Activated T-cell treated with anti-CD3 and anti-CD28 coated beads for 48 hours (primary cell): ENCODE data around the gene RNF207.

ENCODE experiments used
- DNase-seq: peaks from one replicate; pipeline ENCODE4 v3.0.0-alpha.2; 2020; ENCODE audit warnings: low read depth

Gene RNF207

GRCh38 chr1:6174621-6175410 is 31.1 kb upstream of the RNF207 start:
- no peak for DNase-seq

GRCh38 chr1:6175411-6175828 is 30.5 kb upstream of the RNF207 start:
- no peak for DNase-seq

GRCh38 chr1:6176779-6177178 is 29.1 kb upstream of the RNF207 start:
- no peak for DNase-seq

DNA sequence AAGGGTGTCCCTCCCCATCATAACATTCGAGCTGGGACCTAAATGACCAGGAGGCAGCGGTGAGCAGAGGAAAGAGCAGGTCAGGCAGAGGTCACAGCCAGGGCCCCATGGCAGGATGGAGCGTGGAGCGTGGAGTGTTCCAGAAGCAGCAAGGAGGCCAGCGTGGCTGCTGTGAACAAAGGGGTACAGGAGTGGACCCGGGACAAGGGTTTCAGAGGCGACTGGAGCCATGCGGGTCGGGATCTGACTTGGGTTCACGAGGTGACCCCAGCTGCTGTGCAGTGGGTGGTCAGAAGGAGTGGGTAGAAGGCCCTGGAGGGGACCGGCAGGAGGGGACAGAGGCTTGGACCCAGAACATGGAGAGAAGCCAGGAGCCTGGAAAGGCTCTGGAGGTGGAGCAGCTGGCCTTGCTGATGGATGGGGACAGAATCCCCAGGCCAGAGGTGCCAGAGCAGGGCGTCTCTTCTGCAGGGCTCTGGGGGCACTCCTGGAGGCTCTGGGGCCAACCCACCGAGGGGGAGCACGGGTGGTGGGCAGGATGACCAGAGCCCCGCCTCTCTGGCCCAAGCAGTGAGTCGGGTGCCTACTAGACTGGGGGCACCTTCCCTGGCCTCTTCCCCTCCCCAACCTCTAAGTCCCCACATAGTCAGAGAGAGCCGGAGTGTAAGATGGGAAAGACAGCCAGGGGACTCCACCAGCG is 28.1 kb upstream of the RNF207 start:
- no peak for DNase-seq

DNA sequence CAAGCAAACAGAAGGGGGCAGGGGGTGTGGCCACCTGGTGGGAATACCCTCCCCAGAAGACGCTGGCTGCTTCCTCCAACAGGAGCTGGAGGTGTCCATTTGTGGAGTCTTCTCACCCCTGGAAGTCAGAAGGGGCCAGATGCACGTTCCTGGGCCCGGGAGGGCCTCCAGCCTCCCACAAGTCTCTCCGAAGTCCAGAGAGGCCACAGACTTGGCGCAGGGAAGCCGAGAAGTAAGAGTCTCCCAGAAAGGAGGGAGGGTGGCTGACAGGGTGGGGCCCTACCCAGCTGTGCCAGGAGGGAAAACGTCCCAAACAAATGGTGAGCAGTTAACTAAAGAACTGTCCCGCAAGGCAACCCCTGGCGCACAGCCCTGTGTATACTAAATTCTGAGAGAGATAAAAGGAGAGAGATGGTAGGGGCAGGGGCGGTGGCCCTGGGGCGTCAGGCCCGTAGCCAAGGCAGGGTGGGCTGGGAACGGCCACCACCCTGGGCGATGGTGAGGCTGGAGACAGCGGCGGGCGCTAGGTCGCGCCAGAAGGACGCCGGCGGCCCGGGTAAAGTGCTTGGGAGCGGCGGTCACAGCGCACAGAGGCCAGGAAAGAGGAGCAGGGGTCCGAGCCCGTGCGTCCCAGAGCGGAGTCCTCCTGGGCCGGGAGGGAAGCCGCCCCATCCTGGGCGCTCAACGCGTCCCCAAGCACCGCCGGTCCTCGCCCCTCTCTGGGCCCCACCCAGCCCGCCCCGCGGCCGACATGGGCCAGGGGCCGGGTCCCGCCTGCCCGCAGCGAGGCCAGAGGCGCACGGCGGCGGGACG is 27.0 kb upstream of the RNF207 start:
- no peak for DNase-seq

- DNase-seq: no peak
Measured at GRCh38 chr1:6179564-6180175, 26.2 kb upstream of the RNF207 start.

DNA sequence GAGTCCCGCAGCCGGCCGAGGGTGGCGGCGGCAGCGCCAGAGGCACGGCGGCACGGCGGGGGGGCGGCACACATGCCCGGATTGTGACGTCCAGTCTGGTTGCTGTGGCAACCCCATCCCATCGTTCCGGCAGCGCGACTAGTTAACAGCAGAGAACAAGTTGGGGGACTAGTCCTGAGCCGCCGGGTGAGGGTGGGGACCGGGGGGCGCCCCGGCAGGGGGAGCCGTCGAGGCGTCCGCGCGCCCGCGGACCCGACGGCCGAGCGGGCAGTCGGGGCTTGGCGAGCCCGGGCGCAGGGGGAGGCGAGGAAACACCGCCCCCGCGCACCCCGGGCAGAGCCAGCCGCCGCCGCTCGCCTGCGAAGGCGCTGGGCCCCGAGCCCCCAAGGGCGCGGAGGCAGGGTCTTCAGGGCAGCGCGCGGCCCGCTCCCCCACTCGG is 25.6 kb upstream of the RNF207 start, which contains the start of gene CHD5:
CHD5 (minus strand) TSS at position 54 of the 439 bp plus-strand sequence. CDS start 298 bp downstream, outside the sequence.
- no peak for DNase-seq

- no peak for DNase-seq
Measured at GRCh38 chr1:6180707-6181311, 25.1 kb upstream of the RNF207 start.

DNA sequence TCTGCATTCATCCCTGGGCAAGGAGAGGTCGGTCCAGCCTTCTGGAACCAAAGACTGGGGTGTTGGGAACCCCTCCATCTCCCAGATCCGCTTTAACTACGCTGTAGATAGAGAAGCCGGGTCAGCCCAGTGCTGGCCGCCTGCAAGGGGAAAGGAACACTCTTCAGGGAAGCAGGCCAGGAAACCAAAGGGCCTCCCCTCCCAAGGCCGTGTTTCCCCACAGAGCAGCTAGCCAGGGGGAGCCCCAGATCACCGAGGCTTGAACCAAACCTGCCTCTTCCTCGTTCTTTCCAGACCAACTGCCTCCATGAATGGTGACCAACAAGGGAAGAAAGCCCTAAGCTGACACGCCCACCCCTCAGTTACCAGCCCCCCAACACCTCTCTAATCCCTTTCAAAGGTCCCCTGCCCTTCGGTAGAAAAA is 24.6 kb upstream of the RNF207 start:
- no peak for DNase-seq

DNA sequence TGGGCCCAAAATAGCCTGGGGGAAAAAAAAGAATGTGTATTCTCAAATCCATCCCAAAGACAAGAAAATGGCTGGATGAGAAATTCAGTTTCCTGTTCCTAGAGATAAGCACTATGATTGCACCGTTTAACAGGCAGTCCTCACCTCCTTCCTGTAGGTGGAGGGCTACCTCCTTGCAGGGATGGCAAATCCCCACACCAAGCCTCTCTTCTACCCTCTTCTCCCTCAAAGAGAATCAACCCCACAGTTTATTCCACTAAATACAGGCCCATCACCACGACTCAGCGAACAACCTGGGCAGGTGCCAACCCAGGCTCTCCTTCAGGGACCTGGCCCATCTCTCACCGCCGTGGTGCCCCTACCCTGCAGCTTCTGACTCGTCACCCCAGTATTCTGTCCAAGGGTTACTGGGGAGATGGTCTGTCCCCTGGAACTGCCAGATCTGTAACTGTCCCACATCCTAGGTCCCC is 22.4 kb upstream of the RNF207 start:
- no peak for DNase-seq

- DNase-seq: no peak
Measured at GRCh38 chr1:6184083-6184783, 21.7 kb upstream of the RNF207 start.

- no peak for DNase-seq
Measured at GRCh38 chr1:6185151-6185550, 20.8 kb upstream of the RNF207 start.

- no peak for DNase-seq
Measured at GRCh38 chr1:6185635-6186382, 20.1 kb upstream of the RNF207 start.

DNA sequence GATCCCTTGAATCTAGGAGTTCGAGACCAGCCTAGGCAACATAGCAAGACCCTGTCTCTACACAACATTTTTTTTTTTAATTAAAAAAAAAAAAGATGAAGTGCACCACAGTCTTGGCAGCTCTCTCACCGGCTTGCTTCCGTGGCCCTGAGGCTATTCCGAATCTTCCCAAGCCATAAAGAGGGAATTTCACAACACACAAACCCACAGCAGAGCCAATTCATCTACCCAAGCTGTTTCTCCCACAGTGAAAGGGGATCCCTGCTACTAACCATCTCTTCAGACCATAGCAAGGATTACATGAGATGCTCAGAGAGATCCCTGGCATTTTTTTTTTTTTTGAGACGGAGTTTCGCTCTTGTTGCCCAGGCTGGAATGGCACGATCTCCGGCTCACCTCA is 17.5 kb upstream of the RNF207 start:
- no peak for DNase-seq

GRCh38 chr1:6191968-6192367 is 14.0 kb upstream of the RNF207 start:
- no peak for DNase-seq

- no peak for DNase-seq
Measured at GRCh38 chr1:6197746-6198427, 8.0 kb upstream of the RNF207 start.

DNA sequence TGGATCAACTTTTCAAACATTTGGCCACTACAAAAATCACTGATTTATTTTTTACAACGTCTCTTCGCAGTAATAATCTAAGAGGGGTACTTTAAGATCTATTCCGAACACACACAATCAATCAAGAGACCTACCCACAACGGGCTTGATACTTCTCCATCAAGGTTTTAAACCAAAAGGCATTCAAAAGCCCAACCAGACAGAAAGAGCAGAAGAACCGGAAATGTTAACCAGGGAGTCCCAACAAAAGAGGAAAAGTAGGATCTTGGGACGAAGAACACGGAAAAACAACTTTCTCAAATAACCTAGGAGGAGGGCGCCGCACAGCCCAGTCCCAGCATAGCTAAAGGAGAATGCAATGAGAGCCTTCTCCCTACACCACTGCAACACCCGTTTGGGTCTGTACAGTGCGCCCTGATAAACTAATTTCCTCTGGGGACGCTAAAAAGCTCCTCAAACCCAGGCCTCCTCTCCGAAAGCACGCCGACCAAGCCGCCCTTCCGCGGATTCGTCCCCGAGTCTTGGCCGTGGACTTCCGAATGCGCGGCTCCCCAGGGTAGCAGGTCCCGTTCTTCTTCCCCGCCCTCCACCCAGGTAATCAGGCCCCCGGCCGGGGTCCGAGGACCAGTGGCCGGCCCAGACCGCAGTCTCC is 7.1 kb upstream of the RNF207 start:
- DNase-seq: no peak

DNA sequence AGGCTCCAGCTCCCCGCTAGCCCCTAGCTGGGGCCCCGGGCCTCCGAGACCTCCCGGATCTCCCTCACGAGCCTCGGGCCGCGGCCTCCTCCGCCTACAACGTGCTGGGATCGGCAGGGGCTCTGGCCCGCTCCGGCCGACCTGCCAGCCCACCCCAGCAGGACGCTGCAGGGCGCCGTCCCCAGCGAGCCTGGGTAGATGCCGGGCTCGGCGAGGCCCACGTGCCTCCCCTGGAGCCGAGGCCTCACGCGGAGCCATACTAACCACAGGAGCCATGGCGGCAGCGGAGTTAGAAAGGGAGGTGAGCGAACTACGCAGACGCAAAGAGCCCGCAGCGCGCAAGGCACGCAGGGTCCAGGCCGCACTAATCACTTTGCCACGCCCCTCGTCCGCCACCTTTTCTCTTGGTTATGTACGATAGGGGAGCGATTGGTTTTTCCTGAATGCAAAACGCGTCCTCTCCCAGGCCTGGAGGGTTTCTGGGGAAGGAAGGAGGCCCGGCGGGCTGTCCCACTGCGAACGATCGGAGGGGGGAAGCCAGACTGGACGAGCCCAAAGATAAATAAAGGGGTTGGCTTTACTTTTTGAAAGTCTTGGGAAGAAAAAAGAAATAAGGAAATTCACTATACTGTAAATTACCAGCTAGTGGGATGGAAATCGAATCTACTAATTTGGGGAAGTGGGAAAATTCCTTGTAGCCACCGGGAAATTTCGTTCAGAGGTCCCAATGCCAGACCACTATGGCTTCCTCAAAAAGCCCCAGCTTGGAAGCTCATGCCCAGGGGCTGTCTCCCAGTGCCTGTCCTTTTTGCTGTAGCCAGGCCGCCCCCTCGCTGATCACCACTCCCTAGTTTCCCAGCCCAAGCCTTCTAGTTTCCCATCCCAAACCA is 6.4 kb upstream of the RNF207 start, which contains the start of gene RPL22:
RPL22 (minus strand) TSS at position 298 of the 890 bp plus-strand sequence; CDS start at position 276, 22 bp downstream.
- peak; percentile 95 for DNase-seq
